ENCODE data around the gene PARD6A.

GRCh38 chr16:67647111-67647651 lies 13.6 kb upstream of the PARD6A start:
- TF ChIP-seq POLR2A (IDR thresholded peaks at IDR 0.05): no peak
- no peak for TF ChIP-seq CTCF (IDR thresholded peaks at IDR 0.05)
- TF ChIP-seq POLR2AphosphoS5 (IDR thresholded peaks at IDR 0.05): no peak
